Astrocyte (in vitro differentiated cells and primary cell): ENCODE data around the gene HOXA6. TPM values are rescaled to one million over a fixed set of nuclear protein-coding genes. Genes with fewer than 3 reads are reported as not detected.

Experiments
- DNase-seq: peaks from one replicate; pipeline ENCODE4 v3.0.0-alpha.2; 2010; ENCODE audit warnings: low read depth
- FAIRE-seq: peaks from 2 replicates; lab custom pipeline; 2011; peaks lifted over from hg19 to GRCh38; lab: Jason Lieb, UNC
- H2AFZ ChIP-seq: 2 replicates; pipeline ENCODE4 v1.6.0; 2012; ENCODE audit warnings: low read depth, low read length, inconsistent platforms
- H3K27ac ChIP-seq: 2 replicates; pipeline ENCODE4 v1.5.1; 2011; ENCODE audit warnings: low read depth, low read length, inconsistent platforms
- H3K27me3 ChIP-seq: 2 replicates; pipeline ENCODE4 v1.6.0; 2011; ENCODE audit warnings: low read length, inconsistent platforms; ENCODE audit not compliant: insufficient read depth
- H3K36me3 ChIP-seq: 2 replicates; pipeline ENCODE4 v1.5.1; 2011; ENCODE audit warnings: low read length, inconsistent platforms; ENCODE audit not compliant: insufficient read depth
- H3K4me1 ChIP-seq: 2 replicates; pipeline ENCODE4 v1.5.1; 2011; ENCODE audit warnings: low read length, inconsistent platforms; ENCODE audit not compliant: insufficient read depth
- H3K4me2 ChIP-seq: 2 replicates; pipeline ENCODE4 v1.6.0; 2012; ENCODE audit warnings: low read length, inconsistent platforms
- H3K4me3 ChIP-seq: 2 replicates; pipeline ENCODE4 v1.5.1; 2011; ENCODE audit warnings: low read depth, mild to moderate bottlenecking, low read length, inconsistent platforms; ENCODE audit not compliant: insufficient read depth
- H3K79me2 ChIP-seq: 2 replicates; pipeline ENCODE4 v1.6.0; 2012; ENCODE audit warnings: mild to moderate bottlenecking, low read length, inconsistent platforms; ENCODE audit not compliant: insufficient read depth
- H3K9ac ChIP-seq: 2 replicates; pipeline ENCODE4 v1.6.0; 2012; ENCODE audit warnings: mild to moderate bottlenecking, low read length, inconsistent platforms
- H3K9me3 ChIP-seq: 2 replicates; pipeline ENCODE4 v1.5.1; 2012; ENCODE audit warnings: low read depth, mild to moderate bottlenecking, low read length, inconsistent platforms; ENCODE audit not compliant: insufficient read depth
- H4K20me1 ChIP-seq: 2 replicates; pipeline ENCODE4 v1.6.0; 2012; ENCODE audit warnings: low read length, inconsistent platforms; ENCODE audit not compliant: insufficient read depth
- H3K27ac Mint-ChIP-seq: one replicate; pipeline ENCODE4 v1.8.0; 2021; ENCODE audit warnings: mild to moderate bottlenecking, mixed read lengths; ENCODE audit not compliant: unreplicated experiment
- H3K27me3 Mint-ChIP-seq: one replicate; pipeline ENCODE4 v1.8.0; 2021; ENCODE audit warnings: low read depth, mixed read lengths; ENCODE audit not compliant: unreplicated experiment
- H3K36me3 Mint-ChIP-seq: one replicate; pipeline ENCODE4 v1.8.0; 2021; ENCODE audit warnings: low read depth, mixed read lengths; ENCODE audit not compliant: unreplicated experiment
- H3K4me1 Mint-ChIP-seq: one replicate; pipeline ENCODE4 v1.8.0; 2021; ENCODE audit warnings: low read depth, mixed read lengths; ENCODE audit not compliant: unreplicated experiment
- H3K4me3 Mint-ChIP-seq: one replicate; pipeline ENCODE4 v1.8.0; 2021; ENCODE audit warnings: mild to moderate bottlenecking, moderate library complexity, mixed read lengths; ENCODE audit not compliant: unreplicated experiment
- H3K9me3 Mint-ChIP-seq: one replicate; pipeline ENCODE4 v1.8.0; 2021; ENCODE audit warnings: mild to moderate bottlenecking, mixed read lengths; ENCODE audit not compliant: unreplicated experiment
- EZH2 ChIP-seq: IDR thresholded peaks from 2 replicates; pipeline ENCODE4 v1.6.1; 2012; ENCODE audit warnings: mild to moderate bottlenecking, low read length, inconsistent platforms; ENCODE audit not compliant: insufficient read depth
- total RNA-seq: library from RNA; stranded (reverse); gene quantifications from 2 replicates; pipeline ENCODE4 v1.2.1, GENCODE V29; 2021
- TF ChIP-seq, protein P1 (sequence below): IDR thresholded peaks from 2 replicates; pipeline ENCODE4 v1.5.1; 2011; ENCODE audit warnings: low read depth, mild to moderate bottlenecking, inconsistent platforms, low read length, moderate library complexity; ENCODE audit not compliant: insufficient read depth

HOXA6 gene
- total RNA-seq, 1 donor from 2014 or later: not detected

GRCh38 chr7:27185854-27186667 lies 38.5 kb upstream of the HOXA6 start:
- no peak for DNase-seq

DNA sequence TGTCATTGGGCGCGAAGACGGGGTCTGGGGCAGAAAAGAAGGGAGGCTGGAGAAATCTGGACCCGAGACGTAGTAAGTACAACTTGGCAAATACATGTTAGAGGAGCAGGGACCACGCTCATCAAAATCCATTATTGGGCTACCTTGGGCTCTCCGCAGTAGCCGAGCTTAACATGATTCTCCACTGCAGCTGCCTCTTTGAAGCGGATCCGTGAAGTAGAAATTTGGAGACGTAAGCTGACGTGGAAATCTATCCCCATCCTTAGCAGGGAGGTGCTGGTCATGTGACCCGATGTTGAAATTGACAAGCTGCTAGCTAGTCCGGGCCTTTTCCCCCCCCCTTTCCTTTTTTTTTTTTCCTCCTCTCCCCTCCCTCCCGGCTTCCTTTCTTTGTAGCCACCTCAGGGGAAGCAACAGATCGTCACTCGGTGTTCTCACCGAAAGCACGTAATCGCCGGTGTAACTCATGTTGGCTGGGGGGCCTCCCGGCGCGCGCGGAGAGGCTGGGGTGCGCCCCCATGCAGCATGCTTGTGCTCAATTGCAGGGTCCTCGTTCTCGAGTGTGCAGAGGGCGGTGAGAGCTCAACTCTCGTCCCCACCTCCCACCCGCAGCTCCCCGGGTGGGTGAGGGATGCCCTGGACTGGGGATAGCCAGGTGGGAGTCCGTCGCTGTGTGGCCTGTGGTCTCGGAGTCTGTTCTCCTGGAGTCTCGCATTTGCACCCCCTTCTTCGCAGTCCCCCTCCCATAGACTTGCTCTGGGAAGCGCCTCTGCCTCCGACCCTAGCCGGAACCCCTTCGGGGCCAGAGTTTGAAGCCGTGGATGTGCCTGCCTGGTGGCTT lies 37.7 kb upstream of the HOXA6 start, which contains the start of gene HOXA11:
HOXA11 (minus strand) TSS at position 220 of the 841 bp plus-strand sequence; CDS start at position 132, 88 bp downstream.
- peaks cover 24% of the 10 kb centered on the region for H3K9me3 Mint-ChIP-seq
- peaks cover 6% of the 10 kb centered on the region for H3K9me3 ChIP-seq
- TF ChIP-seq, protein P1, sequence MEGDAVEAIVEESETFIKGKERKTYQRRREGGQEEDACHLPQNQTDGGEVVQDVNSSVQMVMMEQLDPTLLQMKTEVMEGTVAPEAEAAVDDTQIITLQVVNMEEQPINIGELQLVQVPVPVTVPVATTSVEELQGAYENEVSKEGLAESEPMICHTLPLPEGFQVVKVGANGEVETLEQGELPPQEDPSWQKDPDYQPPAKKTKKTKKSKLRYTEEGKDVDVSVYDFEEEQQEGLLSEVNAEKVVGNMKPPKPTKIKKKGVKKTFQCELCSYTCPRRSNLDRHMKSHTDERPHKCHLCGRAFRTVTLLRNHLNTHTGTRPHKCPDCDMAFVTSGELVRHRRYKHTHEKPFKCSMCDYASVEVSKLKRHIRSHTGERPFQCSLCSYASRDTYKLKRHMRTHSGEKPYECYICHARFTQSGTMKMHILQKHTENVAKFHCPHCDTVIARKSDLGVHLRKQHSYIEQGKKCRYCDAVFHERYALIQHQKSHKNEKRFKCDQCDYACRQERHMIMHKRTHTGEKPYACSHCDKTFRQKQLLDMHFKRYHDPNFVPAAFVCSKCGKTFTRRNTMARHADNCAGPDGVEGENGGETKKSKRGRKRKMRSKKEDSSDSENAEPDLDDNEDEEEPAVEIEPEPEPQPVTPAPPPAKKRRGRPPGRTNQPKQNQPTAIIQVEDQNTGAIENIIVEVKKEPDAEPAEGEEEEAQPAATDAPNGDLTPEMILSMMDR: no peak
- TF ChIP-seq EZH2: no peak
- peak within 1 kb of the TSS; percentile 36 for H3K4me3 ChIP-seq
- H3K4me3 Mint-ChIP-seq: no peak within 1 kb of the TSS
- no peaks in the 10 kb centered on the region for H3K79me2 ChIP-seq
- H3K9ac ChIP-seq: no peak within 1 kb of the TSS
- DNase-seq (no peak), FAIRE-seq (peak; percentile 55)
- peaks cover 20% of the 10 kb centered on the region for H4K20me1 ChIP-seq
- peaks cover 90% of the 10 kb centered on the region for H3K27me3 Mint-ChIP-seq
- no peak within 1 kb of the TSS for H3K27ac ChIP-seq
- H3K4me1 Mint-ChIP-seq: no peaks in the 10 kb centered on the region
- peaks cover 2% of the 10 kb centered on the region for H3K36me3 Mint-ChIP-seq
- no peaks in the 10 kb centered on the region for H3K36me3 ChIP-seq
- H2AFZ ChIP-seq: no peak within 1 kb of the TSS
- H3K27ac Mint-ChIP-seq: peak within 1 kb of the TSS; percentile 72
- peaks cover 97% of the 10 kb centered on the region for H3K27me3 ChIP-seq
- peaks cover 6% of the 10 kb centered on the region for H3K4me1 ChIP-seq
- H3K4me2 ChIP-seq: peak within 1 kb of the TSS; percentile 75

More at GRCh38 chr7:27185854-27186667, 38.5 kb upstream of the HOXA6 start:
- Histone ChIP-seq H3K4me2 (no peak overlapping the region), H3K79me2 (no peaks in the 10 kb centered on the region), H3K9ac (no peak overlapping the region), H3K27me3 (peaks cover 97% of the 10 kb centered on the region), H3K27ac (no peak overlapping the region), H2AFZ (no peak overlapping the region), H3K9me3 (peaks cover 6% of the 10 kb centered on the region), H4K20me1 (peaks cover 20% of the 10 kb centered on the region), H3K36me3 (no peaks in the 10 kb centered on the region), H3K4me1 (peaks cover 6% of the 10 kb centered on the region), H3K4me3 (no peak overlapping the region)
- peak overlapping the region; percentile 12 for H3K27ac Mint-ChIP-seq
- H3K27me3 Mint-ChIP-seq: peaks cover 91% of the 10 kb centered on the region
- H3K9me3 Mint-ChIP-seq: peaks cover 26% of the 10 kb centered on the region
- FAIRE-seq: no peak
- no peak overlapping the region for H3K4me3 Mint-ChIP-seq
- TF ChIP-seq, protein P1: no peak
- peak; percentile 83 for TF ChIP-seq EZH2
- H3K36me3 Mint-ChIP-seq: peaks cover 2% of the 10 kb centered on the region
- no peaks in the 10 kb centered on the region for H3K4me1 Mint-ChIP-seq
